ENCODE data around the gene CARD6. TPM values are rescaled to one million over a fixed set of nuclear protein-coding genes. Genes with fewer than 3 reads are reported as not detected.
"Not testable (repeated sequence)": the region's sequence is repeated elsewhere in the genome, so short reads cannot be mapped to it uniquely, and the experiment has no call there.

Gene CARD6
- total RNA-seq, 4 donors from 2014 or later = 4.1 to 20.6 (median 7.1) TPM

GRCh38 chr5:40813698-40814281 lies 27.4 kb upstream of the CARD6 start:
- Histone ChIP-seq H3K27ac (no peak overlapping the region), H3K4me1 (no peaks in the 10 kb centered on the region), H3K36me3 (no peaks in the 10 kb centered on the region), H3K9me3 (no peaks in the 10 kb centered on the region), H3K4me3 (no peak overlapping the region), H3K27me3 (no peaks in the 10 kb centered on the region)
- TF ChIP-seq CTCF (IDR thresholded peaks at IDR 0.05) (no peak), POLR2A (IDR thresholded peaks at IDR 0.05) (no peak)
- no peak for DNase-seq

- Histone ChIP-seq H3K9me3 (no peaks in the 10 kb centered on the region), H3K27me3 (no peaks in the 10 kb centered on the region), H3K4me1 (no peaks in the 10 kb centered on the region), H3K27ac (no peak overlapping the region), H3K36me3 (peaks cover 0 to 21% (median 0%) of the 10 kb centered on the region in 3 donors), H3K4me3 (no peak overlapping the region)
- no peak for DNase-seq
- TF ChIP-seq CTCF (IDR thresholded peaks at IDR 0.05) (no peak), POLR2A (IDR thresholded peaks at IDR 0.05) (no peak)
Observed at GRCh38 chr5:40823459-40823858, 17.7 kb upstream of the CARD6 start.

- H3K4me3 ChIP-seq, H3K9me3 ChIP-seq, DNase-seq, H3K27me3 ChIP-seq, H3K4me1 ChIP-seq, H3K27ac ChIP-seq: not testable (repeated sequence)
- peaks cover 0 to 42% (median 2%) of the 10 kb centered on the region in 3 donors for H3K36me3 ChIP-seq
Observed at GRCh38 chr5:40825461-40826043, 15.6 kb upstream of the CARD6 start.

GRCh38 chr5:40826489-40827187 lies 14.5 kb upstream of the CARD6 start:
- Histone ChIP-seq H3K27me3 (no peaks in the 10 kb centered on the region), H3K36me3 (peaks cover 0 to 53% (median 2%) of the 10 kb centered on the region in 3 donors), H3K9me3 (no peaks in the 10 kb centered on the region), H3K4me3 (no peak overlapping the region), H3K27ac (no peak overlapping the region), H3K4me1 (no peaks in the 10 kb centered on the region)
- no peak for DNase-seq
- TF ChIP-seq POLR2A (IDR thresholded peaks at IDR 0.05) = no peak
- no peak for TF ChIP-seq CTCF (IDR thresholded peaks at IDR 0.05)

- no peak for DNase-seq
- no peak overlapping the region for H3K4me3 ChIP-seq
- peaks cover 0 to 60% (median 2%) of the 10 kb centered on the region in 3 donors for H3K36me3 ChIP-seq
- H3K4me1 ChIP-seq = peaks cover 0 to 5% (median 0%) of the 10 kb centered on the region in 4 donors
- no peaks in the 10 kb centered on the region for H3K27me3 ChIP-seq
- no peaks in the 10 kb centered on the region for H3K9me3 ChIP-seq
- H3K27ac ChIP-seq = no peak overlapping the region
- TF ChIP-seq POLR2A (IDR thresholded peaks at IDR 0.05) (no peak), CTCF (IDR thresholded peaks at IDR 0.05) (no peak)
Observed at GRCh38 chr5:40827188-40827977, 13.8 kb upstream of the CARD6 start.

Measured in Peyer's patch (tissue), 4 donors.